ENCODE measurements around the gene NRSN2.

DNA sequence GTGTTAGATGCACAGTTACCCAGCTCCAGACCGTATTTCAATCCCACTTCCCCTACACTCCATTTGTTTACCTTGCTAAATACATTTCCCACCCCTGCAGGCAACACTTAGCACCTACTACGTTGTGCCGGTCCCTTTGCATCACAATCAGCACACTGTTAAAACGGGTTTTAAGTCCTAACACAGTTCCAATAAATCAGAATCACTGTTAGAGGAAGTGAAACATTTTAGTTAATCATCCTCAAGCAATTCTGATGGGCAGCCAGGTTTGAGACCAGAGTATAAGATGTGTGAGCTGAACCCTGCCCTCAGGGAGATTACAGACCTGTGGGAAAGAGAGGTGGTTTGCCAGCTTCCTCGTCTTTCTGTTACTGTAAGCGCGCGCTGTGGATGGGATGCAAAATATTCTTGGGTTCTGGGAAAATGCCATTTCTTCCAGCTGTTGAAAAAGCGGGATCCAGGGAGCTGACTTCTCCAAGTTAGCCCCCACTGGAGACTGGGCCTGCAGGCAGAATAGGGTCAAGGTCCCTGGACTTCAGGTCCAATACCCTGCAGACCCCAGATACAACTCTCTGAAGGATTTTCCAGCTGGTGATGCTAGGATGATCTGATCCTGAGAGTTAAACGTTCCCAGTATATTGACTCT is 46.4 kb upstream of the NRSN2 start:
- TF ChIP-seq POLR2AphosphoS5 (IDR thresholded peaks at IDR 0.05; ENCODE audit: borderline replicate concordance, low read depth, low read length) (no peak), EZH2 (IDR thresholded peaks at IDR 0.05) (no peak)
